OCI-LY7 (cell line): ENCODE data around the gene PCBD2. TPM values are rescaled to one million over a fixed set of nuclear protein-coding genes. Genes with fewer than 3 reads are reported as not detected.

Experiments
- BruUV-seq: library from RNA; stranded (reverse); fragments of 400-500 nt; replicated peaks from 2 replicates; lab custom pipeline; 2021; lab: Mats Ljungman, UMichigan
- CTCF ChIA-PET: fragments of 300-600 bp; sonication (Branson Sonifier 250); formaldehyde crosslinking; loops from one replicate; lab custom pipeline; 2022; ENCODE audit warnings: antibody characterized with exemption; ENCODE audit not compliant: unreplicated experiment; lab: Charles Lee
- POLR2A ChIA-PET: fragments of 300-600 bp; sonication (Branson Sonifier 250); formaldehyde crosslinking; loops from one replicate; lab custom pipeline; 2022; ENCODE audit warnings: antibody characterized with exemption; lab: Charles Lee
- DNase-seq: peaks from one replicate; pipeline ENCODE4 v3.0.0-alpha.2; 2015; ENCODE audit warnings: low spot score
- H2AFZ ChIP-seq: fragments of 200-600 bp; sonication (generic), shearing (Covaris generic); 2 replicates; pipeline ENCODE4 v1.6.1; 2014; ENCODE audit warnings: mild to moderate bottlenecking, antibody characterized with exemption, low read length, moderate library complexity
- H3K27ac ChIP-seq: fragments of 200-600 bp; sonication (generic); 2 replicates; pipeline ENCODE4 v1.5.1; 2014; ENCODE audit warnings: mixed run types, low read depth, mild to moderate bottlenecking, moderate library complexity, low read length, inconsistent platforms; ENCODE audit not compliant: poor library complexity, severe bottlenecking
- H3K36me3 ChIP-seq: fragments of 200-600 bp; sonication (generic); 2 replicates; pipeline ENCODE4 v1.6.1; 2014; ENCODE audit warnings: mild to moderate bottlenecking, antibody characterized with exemption, low read length, moderate library complexity, mixed read lengths; ENCODE audit not compliant: insufficient read depth
- H3K4me1 ChIP-seq: fragments of 200-600 bp; sonication (generic); 2 replicates; pipeline ENCODE4 v1.5.1; 2014; ENCODE audit warnings: mild to moderate bottlenecking, low read length; ENCODE audit not compliant: insufficient read depth, poor library complexity, severe bottlenecking
- H3K4me2 ChIP-seq: fragments of 200-600 bp; sonication (generic); 2 replicates; pipeline ENCODE4 v1.6.1; 2014; ENCODE audit warnings: mild to moderate bottlenecking, low read length
- H3K4me3 ChIP-seq: fragments of 200-600 bp; sonication (generic); 2 replicates; pipeline ENCODE4 v1.5.1; 2014; ENCODE audit warnings: mild to moderate bottlenecking, low read depth, low read length; ENCODE audit not compliant: poor library complexity, severe bottlenecking
- H3K79me2 ChIP-seq: fragments of 200-600 bp; sonication (generic); 2 replicates; pipeline ENCODE4 v1.6.1; 2016; ENCODE audit warnings: low read depth, mild to moderate bottlenecking, low read length, moderate library complexity, mixed read lengths; ENCODE audit not compliant: insufficient read depth
- H3K9me2 ChIP-seq: fragments of 200-600 bp; sonication (generic); 2 replicates; pipeline ENCODE4 v1.6.1; 2016; ENCODE audit warnings: mild to moderate bottlenecking, low read length, mixed read lengths; ENCODE audit not compliant: insufficient read depth
- H3K9me3 ChIP-seq: fragments of 200-600 bp; sonication (generic); 2 replicates; pipeline ENCODE4 v1.6.1; 2014; ENCODE audit warnings: mild to moderate bottlenecking, mixed run types, low read length, mixed read lengths
- H4K20me1 ChIP-seq: fragments of 200-600 bp; sonication (generic); 2 replicates; pipeline ENCODE4 v1.6.1; 2014; ENCODE audit warnings: mild to moderate bottlenecking, antibody characterized with exemption, low read length, moderate library complexity, mixed read lengths; ENCODE audit not compliant: insufficient read depth
- EZH2phosphoT487 ChIP-seq: fragments of 200-600 bp; sonication (generic); IDR thresholded peaks from 2 replicates; pipeline ENCODE4 v1.6.1; 2018; ENCODE audit warnings: low read depth, borderline replicate concordance, mild to moderate bottlenecking, mixed run types, antibody characterized with exemption, low read length, moderate library complexity, mixed read lengths
- intact Hi-C: fragments of 100-400 bp; cut with micrococcal nuclease; formaldehyde crosslinking; loops from one replicate; pipeline ENCODE4 v1.10.0; 2022; ENCODE audit not compliant: unreplicated experiment
- total RNA-seq, 2 experiments: library from RNA; depleted of rRNA in 1 of 2; stranded (reverse); fragments of >200 nt in 1 of 2; shearing (Covaris generic) in 1 of 2; gene quantifications; 2 replicates each; pipeline ENCODE4 v1.2.3, GENCODE V29; 2014 to 2022
- TF ChIP-seq, protein P1 (sequence below): fragments of 200-600 bp; sonication (generic); conservative IDR thresholded peaks from 2 replicates; pipeline ENCODE4 v1.5.1; 2014; ENCODE audit warnings: mild to moderate bottlenecking, antibody characterized with exemption, low read length, moderate library complexity, mixed read lengths

PCBD2 gene
- total RNA-seq, 2 experiments from 2014 or later, result 12.2 to 34.3 TPM

DNA sequence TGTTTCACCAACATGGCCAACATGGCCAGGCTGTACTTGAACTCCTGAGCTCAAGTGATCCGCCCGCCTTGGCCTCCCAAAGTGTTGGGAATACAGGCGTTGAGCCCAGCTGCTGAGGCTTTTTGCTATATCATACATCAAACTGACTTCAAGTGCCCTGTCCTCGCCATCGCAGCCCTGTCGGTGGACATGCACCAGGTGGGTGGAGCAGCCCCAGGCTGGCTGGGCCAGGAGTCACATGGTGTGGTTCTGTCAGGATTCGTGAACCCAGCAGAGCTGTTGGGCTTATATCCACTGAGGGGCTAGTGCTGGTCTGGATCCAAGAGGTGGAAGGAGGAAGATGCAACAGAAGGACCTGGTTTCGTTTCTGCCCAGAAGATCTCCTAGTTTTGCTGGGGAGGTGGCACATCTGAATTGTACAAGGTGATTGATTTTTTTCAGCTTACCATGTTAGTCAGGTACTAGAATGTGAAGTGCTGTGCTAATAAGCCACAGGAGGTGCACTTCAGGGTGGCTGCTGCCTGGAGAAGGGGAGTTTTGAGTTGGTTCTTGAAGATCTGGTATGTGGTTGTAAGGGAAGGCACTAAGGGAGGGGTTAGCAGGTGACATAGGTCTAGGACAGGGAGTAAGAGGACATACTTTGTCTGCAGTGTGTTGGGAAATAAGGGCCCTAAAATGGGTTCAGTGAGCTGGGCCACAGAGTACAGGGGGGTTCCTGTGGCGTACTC, 16.1 kb downstream of the PCBD2 start:
- intact Hi-C loops, result no loop called here
- Histone ChIP-seq H3K36me3 (peaks cover 32% of the 10 kb centered on the region), H3K4me1 (no peaks in the 10 kb centered on the region), H3K4me3 (no peak overlapping the region), H3K27ac (no peak overlapping the region), H2AFZ (no peak overlapping the region), H3K9me2 (no peaks in the 10 kb centered on the region), H3K9me3 (no peaks in the 10 kb centered on the region), H3K4me2 (no peak overlapping the region), H3K79me2 (no peaks in the 10 kb centered on the region), H4K20me1 (no peaks in the 10 kb centered on the region)
- CTCF ChIA-PET, result no interaction called here
- DNase-seq, result no peak
- BruUV-seq, result no TSS peak
- no peak for TF ChIP-seq EZH2phosphoT487
- TF ChIP-seq, protein P1, sequence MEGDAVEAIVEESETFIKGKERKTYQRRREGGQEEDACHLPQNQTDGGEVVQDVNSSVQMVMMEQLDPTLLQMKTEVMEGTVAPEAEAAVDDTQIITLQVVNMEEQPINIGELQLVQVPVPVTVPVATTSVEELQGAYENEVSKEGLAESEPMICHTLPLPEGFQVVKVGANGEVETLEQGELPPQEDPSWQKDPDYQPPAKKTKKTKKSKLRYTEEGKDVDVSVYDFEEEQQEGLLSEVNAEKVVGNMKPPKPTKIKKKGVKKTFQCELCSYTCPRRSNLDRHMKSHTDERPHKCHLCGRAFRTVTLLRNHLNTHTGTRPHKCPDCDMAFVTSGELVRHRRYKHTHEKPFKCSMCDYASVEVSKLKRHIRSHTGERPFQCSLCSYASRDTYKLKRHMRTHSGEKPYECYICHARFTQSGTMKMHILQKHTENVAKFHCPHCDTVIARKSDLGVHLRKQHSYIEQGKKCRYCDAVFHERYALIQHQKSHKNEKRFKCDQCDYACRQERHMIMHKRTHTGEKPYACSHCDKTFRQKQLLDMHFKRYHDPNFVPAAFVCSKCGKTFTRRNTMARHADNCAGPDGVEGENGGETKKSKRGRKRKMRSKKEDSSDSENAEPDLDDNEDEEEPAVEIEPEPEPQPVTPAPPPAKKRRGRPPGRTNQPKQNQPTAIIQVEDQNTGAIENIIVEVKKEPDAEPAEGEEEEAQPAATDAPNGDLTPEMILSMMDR, result no peak
- POLR2A ChIA-PET, result no interaction called here

DNA sequence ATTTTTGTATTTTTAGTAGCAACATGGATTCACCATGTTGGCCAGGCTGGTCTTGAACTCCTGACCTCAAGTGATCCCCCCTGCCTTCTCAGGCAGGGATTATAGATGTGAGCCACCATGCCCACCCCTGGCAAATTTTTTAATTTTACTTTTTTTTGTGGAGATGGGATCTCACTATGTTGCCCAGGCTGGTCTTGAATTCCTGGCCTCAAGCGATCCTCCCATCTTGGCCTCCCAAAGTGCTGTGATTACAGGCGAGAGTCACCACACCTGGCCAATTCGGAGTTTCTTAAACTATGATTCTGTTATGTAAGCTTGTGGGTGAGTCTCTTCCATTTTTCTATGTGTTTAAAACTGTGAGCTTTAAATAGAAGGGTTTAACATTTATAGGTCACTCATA, 27.6 kb downstream of the PCBD2 start:
- TF ChIP-seq, protein P1, result no peak
- no peak for TF ChIP-seq EZH2phosphoT487
- Histone ChIP-seq H3K79me2 (no peaks in the 10 kb centered on the region), H4K20me1 (no peaks in the 10 kb centered on the region), H3K4me2 (no peak overlapping the region), H3K9me3 (no peaks in the 10 kb centered on the region), H3K4me3 (no peak overlapping the region), H2AFZ (no peak overlapping the region), H3K9me2 (no peaks in the 10 kb centered on the region), H3K27ac (no peak overlapping the region), H3K36me3 (peaks cover 66% of the 10 kb centered on the region), H3K4me1 (no peaks in the 10 kb centered on the region)
- ChIA-PET CTCF (no interaction called here), POLR2A (interaction anchor here (0.7 to 1.3 kb wide), 3 partner anchors 15 to 23 kb away, joined by 3 to 4 read pairs (median 3); no protein-coding TSS in a partner anchor)
- DNase-seq, result no peak
- no TSS peak for BruUV-seq
- intact Hi-C loops, result no loop called here

DNA sequence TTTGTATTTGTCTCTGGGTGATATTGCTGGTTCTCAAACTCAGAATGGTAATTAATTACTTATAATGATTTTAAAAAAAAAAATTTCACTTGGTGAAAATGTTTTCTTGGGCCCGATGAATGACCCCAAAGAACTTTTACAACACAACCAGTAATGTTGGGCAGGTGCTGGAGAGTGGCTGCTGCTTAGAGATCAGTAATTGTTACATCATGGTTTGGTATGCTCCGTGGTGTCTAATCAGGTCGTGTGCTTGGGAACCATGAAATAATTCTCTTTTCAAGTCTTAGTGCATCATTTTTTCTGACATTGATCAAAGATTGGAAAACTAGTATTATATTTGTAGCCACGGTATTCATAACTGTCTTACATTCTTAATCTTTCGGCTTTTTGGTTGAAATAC, 29.3 kb downstream of the PCBD2 start:
- H3K4me1 ChIP-seq, result no peaks in the 10 kb centered on the region
- no peaks in the 10 kb centered on the region for H3K9me2 ChIP-seq
- no peak overlapping the region for H2AFZ ChIP-seq
- H4K20me1 ChIP-seq, result no peaks in the 10 kb centered on the region
- no peak overlapping the region for H3K4me3 ChIP-seq
- ChIA-PET CTCF (no interaction called here), POLR2A (interaction anchor here (0.6 kb wide), 1 partner anchor 251 kb away, joined by 3 read pairs; no protein-coding TSS in a partner anchor)
- H3K79me2 ChIP-seq, result no peaks in the 10 kb centered on the region
- no peaks in the 10 kb centered on the region for H3K9me3 ChIP-seq
- H3K27ac ChIP-seq, result no peak overlapping the region
- no peak overlapping the region for H3K4me2 ChIP-seq
- intact Hi-C loops, result no loop called here
- no peak for DNase-seq
- peaks cover 61% of the 10 kb centered on the region for H3K36me3 ChIP-seq
- TF ChIP-seq EZH2phosphoT487, result no peak
- TF ChIP-seq, protein P1, result no peak
- BruUV-seq, result no TSS peak
